MG63 (cell line): ENCODE results near the gene MAST4. TPM values are rescaled to one million over a fixed set of nuclear protein-coding genes. Genes with fewer than 3 reads are reported as not detected.

Experiments
- DNase-seq: peaks from one replicate; pipeline ENCODE4 v3.0.0-alpha.2; 2020
- H3K27me3 ChIP-seq: fragments of 250-450 bp; sonication (Bioruptor Pico); 2 replicates; pipeline ENCODE4 v1.5.1; 2020; ENCODE audit warnings: mild to moderate bottlenecking, moderate library complexity
- H3K36me3 ChIP-seq: fragments of 250-450 bp; sonication (Bioruptor Pico); 2 replicates; pipeline ENCODE4 v1.5.1; 2020; ENCODE audit warnings: mild to moderate bottlenecking, moderate library complexity
- H3K4me3 ChIP-seq: fragments of 250-450 bp; sonication (Bioruptor Pico); 2 replicates; pipeline ENCODE4 v1.5.1; 2020; ENCODE audit warnings: mild to moderate bottlenecking, moderate library complexity
- H3K9me3 ChIP-seq: fragments of 250-450 bp; sonication (Bioruptor Pico); 2 replicates; pipeline ENCODE4 v1.5.1; 2020; ENCODE audit warnings: mild to moderate bottlenecking, moderate library complexity
- total RNA-seq: library from RNA; depleted of rRNA; stranded (reverse); fragments of >200 nt; shearing (Covaris generic); gene quantifications from 2 replicates; pipeline ENCODE4 v1.2.3, GENCODE V29; 2014; ENCODE audit warnings: low replicate concordance

MAST4 gene
- total RNA-seq, 1 experiment from 2014 or later = 0.16 TPM

DNA sequence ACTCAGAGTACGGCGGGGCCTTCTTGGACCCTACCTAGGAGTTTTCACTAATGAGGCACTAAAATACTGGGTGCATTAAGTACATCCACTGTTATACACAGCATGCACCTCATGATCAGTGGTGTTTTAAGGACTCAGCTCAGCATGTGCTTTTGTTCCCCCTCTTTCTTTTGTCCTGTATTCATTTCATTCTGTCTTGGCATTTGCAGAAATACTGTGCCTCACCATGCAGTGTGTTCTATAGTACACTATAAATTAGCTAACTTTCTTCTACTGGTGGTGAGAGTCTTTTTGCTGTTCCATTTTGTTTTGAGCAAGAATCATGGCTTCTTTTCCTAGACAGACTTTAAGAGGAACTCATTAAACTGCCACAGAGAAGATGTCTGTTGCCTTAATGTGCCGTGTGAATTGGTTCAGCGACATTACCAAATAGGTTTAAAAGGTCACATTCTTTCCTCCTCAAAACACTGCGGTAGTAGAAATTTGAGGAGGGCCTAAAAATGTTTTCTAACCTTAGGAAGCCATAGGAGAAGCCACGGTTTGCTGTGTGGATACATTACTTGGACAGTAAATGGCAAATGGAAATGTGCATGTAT, 276.6 kb downstream of the MAST4 start:
- DNase-seq = no peak
- H3K9me3 ChIP-seq = no peaks in the 10 kb centered on the region

DNA sequence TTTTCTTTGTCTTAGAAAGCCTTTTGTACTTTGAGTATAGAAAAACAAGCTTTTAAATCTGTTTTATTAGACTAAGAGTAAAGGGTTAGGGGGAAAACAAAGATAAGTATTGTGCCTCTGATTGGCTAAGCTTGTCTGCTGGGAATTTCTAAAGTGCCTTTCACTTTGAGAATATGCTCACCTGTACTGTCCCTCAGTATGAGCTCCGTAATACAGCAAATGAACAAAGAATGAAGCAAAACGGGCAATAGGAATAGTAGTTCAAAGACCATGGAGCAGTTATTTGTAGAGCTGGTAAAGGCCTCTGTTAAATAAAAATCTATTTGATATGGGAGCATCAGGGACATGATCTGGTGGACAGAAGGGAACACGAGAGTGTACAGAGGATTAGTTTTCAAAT, 277.8 kb downstream of the MAST4 start:
- H3K36me3 ChIP-seq = no peaks in the 10 kb centered on the region

More for the DNA sequence above, 276.6 kb downstream of the MAST4 start:
- Histone ChIP-seq H3K4me3 (no peak overlapping the region), H3K36me3 (no peaks in the 10 kb centered on the region), H3K27me3 (no peaks in the 10 kb centered on the region)

GRCh38 chr5:66875315-66875714, 279.1 kb downstream of the MAST4 start:
- no peak for DNase-seq
- Histone ChIP-seq H3K9me3 (no peaks in the 10 kb centered on the region), H3K4me3 (no peak overlapping the region), H3K27me3 (no peaks in the 10 kb centered on the region), H3K36me3 (no peaks in the 10 kb centered on the region)

More for the DNA sequence above, 277.8 kb downstream of the MAST4 start:
- no peaks in the 10 kb centered on the region for H3K27me3 ChIP-seq
- DNase-seq = no peak
- H3K4me3 ChIP-seq = no peak overlapping the region
- no peaks in the 10 kb centered on the region for H3K9me3 ChIP-seq

GRCh38 chr5:66876266-66876807, 280.1 kb downstream of the MAST4 start:
- no peak overlapping the region for H3K4me3 ChIP-seq
- no peaks in the 10 kb centered on the region; the same call in 1 of the 2 replicates for H3K27me3 ChIP-seq
- DNase-seq = no peak
- no peaks in the 10 kb centered on the region for H3K9me3 ChIP-seq
- no peaks in the 10 kb centered on the region for H3K36me3 ChIP-seq

DNA sequence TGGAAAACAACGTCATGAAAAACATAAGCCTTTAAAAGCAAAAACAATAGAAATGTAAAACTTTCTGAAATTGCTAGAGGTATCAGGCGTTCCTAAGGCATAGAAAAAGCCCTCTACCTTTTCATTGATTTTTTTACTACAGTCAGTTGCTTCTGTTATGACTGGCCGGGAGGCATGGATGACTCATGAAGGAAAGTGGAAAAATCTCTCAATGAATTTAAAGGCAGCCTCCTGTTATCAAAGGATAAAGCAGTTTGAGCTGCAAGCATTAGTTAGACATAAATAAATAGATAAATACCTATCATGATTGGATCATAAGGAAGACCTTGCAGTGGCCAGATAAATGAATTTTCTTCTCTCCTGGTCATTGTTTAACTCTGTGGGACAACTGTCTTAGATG, 281.6 kb downstream of the MAST4 start:
- no peaks in the 10 kb centered on the region for H3K36me3 ChIP-seq
- no peaks in the 10 kb centered on the region; the same call in 1 of the 2 replicates for H3K27me3 ChIP-seq
- no peaks in the 10 kb centered on the region for H3K9me3 ChIP-seq
- DNase-seq = no peak
- H3K4me3 ChIP-seq = no peak overlapping the region

DNA sequence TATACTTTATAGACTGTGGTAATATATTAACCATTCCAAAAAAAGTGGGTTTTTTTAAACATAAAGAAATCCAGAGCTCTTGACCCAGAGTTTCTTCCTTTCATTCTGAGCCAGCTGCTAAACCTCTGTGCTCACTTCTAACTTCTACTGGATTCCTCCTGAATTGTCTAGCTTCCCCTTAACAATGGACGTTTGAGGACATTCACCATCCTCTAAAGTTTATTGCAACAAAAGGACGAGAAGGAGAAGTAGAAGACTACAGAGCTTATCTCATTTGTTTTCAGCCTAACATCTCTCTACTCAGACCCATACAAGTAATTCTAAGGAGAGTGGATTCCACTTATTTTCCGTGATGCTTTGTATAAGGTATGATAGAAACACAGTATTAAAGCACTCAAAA, 284.2 kb downstream of the MAST4 start:
- Histone ChIP-seq H3K36me3 (no peaks in the 10 kb centered on the region), H3K4me3 (no peak overlapping the region), H3K9me3 (no peaks in the 10 kb centered on the region), H3K27me3 (peaks cover 4% of the 10 kb centered on the region)
- DNase-seq = no peak

GRCh38 chr5:66881480-66882161, 285.4 kb downstream of the MAST4 start:
- no peak overlapping the region for H3K4me3 ChIP-seq
- peaks cover 7% of the 10 kb centered on the region for H3K27me3 ChIP-seq
- no peak for DNase-seq
- no peaks in the 10 kb centered on the region for H3K9me3 ChIP-seq
- no peaks in the 10 kb centered on the region for H3K36me3 ChIP-seq

GRCh38 chr5:66882606-66883227, 286.5 kb downstream of the MAST4 start:
- H3K4me3 ChIP-seq = no peak overlapping the region
- H3K27me3 ChIP-seq = peaks cover 9% of the 10 kb centered on the region
- no peaks in the 10 kb centered on the region for H3K36me3 ChIP-seq
- no peaks in the 10 kb centered on the region for H3K9me3 ChIP-seq
- no peak for DNase-seq

DNA sequence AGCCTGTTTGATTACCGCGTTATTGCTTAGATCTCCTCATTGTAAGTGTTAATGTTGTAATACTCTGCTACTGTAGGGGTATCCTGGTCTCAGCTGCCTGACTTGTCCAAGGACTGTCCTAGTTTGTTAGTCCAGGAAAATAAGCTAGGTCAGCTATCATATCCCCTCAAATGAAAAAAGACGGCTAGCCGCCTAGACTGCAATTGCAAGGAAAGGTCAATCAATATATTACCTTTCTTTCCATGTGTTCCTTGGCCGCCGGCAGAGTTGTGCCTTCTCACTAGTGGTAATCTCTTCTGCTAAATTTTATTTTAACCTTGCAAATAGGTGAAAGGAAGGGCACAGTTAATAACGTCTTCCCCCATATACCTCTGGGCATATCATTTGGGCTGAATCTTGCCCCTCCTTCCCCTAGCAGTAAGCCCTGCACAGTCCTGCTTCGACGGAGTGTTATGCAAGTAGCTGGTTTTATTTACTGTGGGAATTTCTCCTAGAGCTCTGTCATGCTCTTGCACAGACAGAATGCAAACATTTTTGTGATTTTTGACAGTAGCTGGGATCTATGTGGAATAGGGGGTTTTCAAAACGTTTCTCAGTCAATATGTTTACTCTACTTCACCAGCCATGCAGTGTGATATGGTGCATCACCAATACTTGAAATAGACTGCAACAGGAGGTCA, 288.5 kb downstream of the MAST4 start:
- H3K36me3 ChIP-seq = no peaks in the 10 kb centered on the region
- no peak for DNase-seq
- no peaks in the 10 kb centered on the region for H3K9me3 ChIP-seq
- no peak overlapping the region for H3K4me3 ChIP-seq
- peaks cover 13% of the 10 kb centered on the region for H3K27me3 ChIP-seq

DNA sequence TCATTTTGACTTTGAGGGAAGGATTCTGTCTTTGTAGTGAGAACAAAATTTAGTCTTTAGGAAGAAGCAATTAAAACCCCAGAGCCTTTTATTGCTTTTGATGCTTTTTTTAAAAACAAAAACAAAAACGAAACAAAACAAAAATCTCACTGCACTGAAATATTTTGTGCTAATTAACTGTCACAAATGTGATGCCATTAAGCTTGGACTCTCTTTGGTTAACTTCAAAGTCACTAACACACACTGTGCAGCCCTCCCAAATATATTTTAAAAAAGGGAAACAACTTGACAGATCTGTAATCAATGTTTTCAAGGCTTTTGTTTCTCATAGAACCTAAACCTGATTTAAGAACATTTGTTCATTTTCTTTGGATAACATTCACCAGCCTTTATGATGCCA, 290.7 kb downstream of the MAST4 start:
- no peaks in the 10 kb centered on the region for H3K36me3 ChIP-seq
- no peak overlapping the region for H3K4me3 ChIP-seq
- no peak for DNase-seq
- H3K27me3 ChIP-seq = peaks cover 16% of the 10 kb centered on the region
- no peaks in the 10 kb centered on the region for H3K9me3 ChIP-seq

DNA sequence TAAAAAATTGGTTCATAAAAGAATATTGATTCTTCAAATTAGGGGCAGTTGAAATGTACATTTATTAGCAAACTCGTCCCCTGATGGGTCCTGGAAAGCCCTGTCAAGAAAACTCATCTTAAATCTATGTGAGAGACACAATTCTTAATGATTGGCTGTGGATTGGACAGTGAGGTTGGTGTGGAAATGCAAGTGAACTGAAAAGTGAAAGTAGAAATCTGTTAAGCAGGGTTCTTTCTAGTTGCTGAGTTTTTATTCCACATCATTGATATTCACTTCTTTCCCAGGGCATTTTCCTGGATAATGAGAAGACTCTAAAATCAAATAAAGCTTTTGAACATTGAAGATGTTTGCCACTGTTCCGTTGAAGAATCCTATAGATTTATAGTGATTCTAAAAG, 292.4 kb downstream of the MAST4 start:
- no peak for DNase-seq
- Histone ChIP-seq H3K4me3 (no peak overlapping the region), H3K27me3 (peaks cover 16% of the 10 kb centered on the region), H3K36me3 (no peaks in the 10 kb centered on the region), H3K9me3 (no peaks in the 10 kb centered on the region)

- Histone ChIP-seq H3K9me3 (no peaks in the 10 kb centered on the region), H3K36me3 (no peaks in the 10 kb centered on the region), H3K4me3 (no peak overlapping the region), H3K27me3 (peaks cover 16% of the 10 kb centered on the region)
- no peak for DNase-seq
Measured at GRCh38 chr5:66889056-66889455, 292.9 kb downstream of the MAST4 start.

- H3K36me3 ChIP-seq = no peaks in the 10 kb centered on the region
- no peak for DNase-seq
- H3K4me3 ChIP-seq = no peak overlapping the region
- peaks cover 16% of the 10 kb centered on the region for H3K27me3 ChIP-seq
- H3K9me3 ChIP-seq = no peaks in the 10 kb centered on the region
Measured at GRCh38 chr5:66889524-66889923, 293.3 kb downstream of the MAST4 start.

DNA sequence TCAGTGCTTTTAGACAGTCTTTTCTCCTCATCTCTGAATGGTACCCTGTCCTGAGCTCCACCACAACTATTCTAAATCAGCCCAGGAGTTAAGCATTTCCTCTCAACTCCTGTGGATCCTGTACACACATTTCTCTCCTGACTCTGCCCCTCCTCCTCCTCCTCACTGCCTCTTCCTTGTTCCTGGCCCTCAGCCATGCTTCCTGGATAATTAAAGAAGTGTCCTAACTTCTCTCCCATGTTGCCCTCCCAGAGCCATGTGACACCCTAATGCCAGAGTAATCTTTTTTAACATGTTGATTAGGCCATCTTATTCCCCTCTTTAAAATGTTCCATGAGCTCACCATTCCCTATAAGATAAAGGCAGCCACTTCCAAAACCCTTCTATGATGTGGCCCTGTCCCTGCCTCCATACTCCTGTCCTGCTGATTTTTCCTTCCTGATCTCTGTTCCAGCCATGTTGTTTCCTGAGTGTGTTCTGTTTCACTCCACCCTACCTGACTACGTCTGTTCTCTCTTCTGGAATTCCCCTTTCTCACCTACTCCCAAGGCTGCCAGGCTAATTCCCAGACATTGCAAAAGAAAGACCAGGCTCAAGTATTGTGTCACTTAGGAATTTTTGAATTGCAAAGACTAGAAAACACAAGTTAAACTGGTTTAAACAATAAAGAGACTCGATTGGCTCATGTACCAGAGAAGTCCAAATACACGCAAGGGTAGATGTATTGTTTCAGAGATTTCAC, 295.2 kb downstream of the MAST4 start:
- Histone ChIP-seq H3K4me3 (no peak overlapping the region), H3K36me3 (no peaks in the 10 kb centered on the region)
- no peak for DNase-seq

DNA sequence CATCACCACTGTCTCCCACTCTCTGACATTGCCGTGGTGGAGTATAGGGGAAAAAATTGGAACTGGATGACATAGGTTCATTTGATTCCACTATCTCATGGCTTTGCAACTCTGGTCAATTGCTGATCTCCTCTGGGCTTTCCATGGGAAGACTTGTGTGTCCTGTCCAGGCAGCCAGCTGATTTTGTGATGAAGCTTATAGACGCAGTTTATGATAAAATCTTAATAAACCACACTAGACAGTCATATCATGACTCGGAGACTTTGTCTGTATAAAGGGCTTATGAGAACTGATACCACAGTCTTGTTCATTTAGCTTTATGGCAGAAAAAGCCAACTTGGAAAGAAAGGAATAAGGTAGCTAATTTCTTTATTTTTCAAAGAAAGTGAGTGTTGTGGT, 296.5 kb downstream of the MAST4 start:
- no peak for DNase-seq

More for the DNA sequence above, 295.2 kb downstream of the MAST4 start:
- H3K27me3 ChIP-seq = peaks cover 9% of the 10 kb centered on the region
- no peaks in the 10 kb centered on the region for H3K9me3 ChIP-seq

GRCh38 chr5:66894480-66895240, 298.5 kb downstream of the MAST4 start:
- no peak for DNase-seq
- Histone ChIP-seq H3K27me3 (peaks cover 5% of the 10 kb centered on the region; the same call in 1 of the 2 replicates), H3K4me3 (no peak overlapping the region), H3K9me3 (no peaks in the 10 kb centered on the region), H3K36me3 (no peaks in the 10 kb centered on the region)

More for the DNA sequence above, 296.5 kb downstream of the MAST4 start:
- Histone ChIP-seq H3K36me3 (no peaks in the 10 kb centered on the region), H3K27me3 (peaks cover 9% of the 10 kb centered on the region), H3K9me3 (no peaks in the 10 kb centered on the region), H3K4me3 (no peak overlapping the region)
